Fibroblast of villous mesenchyme (primary cell): Measurements from ENCODE around the gene ANO2. TPM values are rescaled to one million over a fixed set of nuclear protein-coding genes. Genes with fewer than 3 reads are reported as not detected.

ENCODE experiments used
- DNase-seq: peaks from one replicate; pipeline ENCODE4 v3.0.0-alpha.2; 2010; ENCODE audit warnings: low read depth
- H3K4me3 ChIP-seq: 2 replicates; pipeline ENCODE4 v1.5.1; 2011; ENCODE audit warnings: low read depth, mild to moderate bottlenecking, low read length
- CTCF ChIP-seq: IDR thresholded peaks from 2 replicates; pipeline ENCODE4 v1.5.1; 2012; ENCODE audit warnings: low read depth, mild to moderate bottlenecking, low read length; ENCODE audit not compliant: insufficient read depth
- total RNA-seq: library from RNA; depleted of rRNA; stranded (reverse); fragments of >200 nt; gene quantifications from 2 replicates; pipeline ENCODE4 v1.2.3, GENCODE V29; 2012

Gene ANO2
- total RNA-seq, 1 donor = 0.43 TPM

- H3K4me3 ChIP-seq = no peak overlapping the region
- no peak for DNase-seq
- no peak for TF ChIP-seq CTCF
Observed at GRCh38 chr12:5524116-5524768, 420.8 kb downstream of the ANO2 start.

GRCh38 chr12:5523396-5524115, 421.5 kb downstream of the ANO2 start:
- DNase-seq = no peak
- no peak overlapping the region for H3K4me3 ChIP-seq
- TF ChIP-seq CTCF = no peak

- TF ChIP-seq CTCF = no peak
- DNase-seq = no peak
- no peak overlapping the region for H3K4me3 ChIP-seq
Observed at GRCh38 chr12:5522432-5523335, 422.4 kb downstream of the ANO2 start.

GRCh38 chr12:5521456-5522325, 423.4 kb downstream of the ANO2 start:
- H3K4me3 ChIP-seq = no peak overlapping the region
- TF ChIP-seq CTCF = no peak
- no peak for DNase-seq

- DNase-seq = no peak
- no peak overlapping the region for H3K4me3 ChIP-seq
- no peak for TF ChIP-seq CTCF
Observed at GRCh38 chr12:5520831-5521230, 424.2 kb downstream of the ANO2 start.

GRCh38 chr12:5520037-5520436, 425.0 kb downstream of the ANO2 start:
- no peak for TF ChIP-seq CTCF
- DNase-seq = no peak
- no peak overlapping the region for H3K4me3 ChIP-seq
